Measurements from ENCODE around the gene CPZ.

DNA sequence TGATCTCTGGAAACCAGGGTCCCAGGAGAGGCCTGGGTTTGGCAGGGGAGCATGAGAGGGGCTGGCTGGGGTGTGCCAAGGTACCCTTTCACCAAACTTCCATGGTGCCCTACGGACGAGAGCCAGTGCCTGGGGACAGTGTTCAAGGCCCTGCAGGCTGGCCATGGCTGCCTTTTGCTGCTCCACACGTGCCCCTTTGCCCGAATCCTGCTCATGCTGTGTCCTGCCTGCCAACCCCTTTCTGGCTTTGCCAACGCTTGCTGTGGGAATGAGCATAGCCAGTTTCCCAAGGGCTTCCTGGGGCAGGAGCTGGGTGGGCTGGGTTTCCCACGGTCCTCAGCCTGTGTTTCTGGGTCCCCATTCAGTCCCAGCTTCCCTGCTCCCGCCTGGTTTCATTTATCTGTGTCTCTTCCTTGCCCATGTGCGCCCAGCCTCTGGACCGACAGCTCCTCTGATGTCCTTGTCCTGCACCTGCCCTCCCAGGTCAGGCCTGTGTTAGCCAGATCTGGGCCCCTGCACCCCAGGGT, 17.3 kb downstream of the CPZ start:
- no peak for TF ChIP-seq POLR2A (IDR thresholded peaks at IDR 0.05)
- TF ChIP-seq CTCF (IDR thresholded peaks at IDR 0.05): no peak

Data from suprapubic skin (tissue), 3 donors.